ENCODE measurements around the gene PAFAH2.

- TF ChIP-seq POLR2A (IDR thresholded peaks at IDR 0.05) (no peak), CTCF (IDR thresholded peaks at IDR 0.05) (no peak)
Observed at GRCh38 chr1:25994402-25995150, 3.3 kb downstream of the PAFAH2 start.

Data from Peyer's patch (tissue), 4 donors.